ENCODE results near the gene STEAP3. TPM values are rescaled to one million over a fixed set of nuclear protein-coding genes. Genes with fewer than 3 reads are reported as not detected.

STEAP3 gene
- total RNA-seq, 1 experiment from 2014 or later, result 24.0 TPM

- TF ChIP-seq AR (CRISPR knock-in tag; IDR thresholded peaks at IDR 0.05) (no peak), SP1 (CRISPR knock-in tag; conservative IDR thresholded peaks at IDR 0.05) (no peak), CBFB (CRISPR knock-in tag; IDR thresholded peaks at IDR 0.05; ENCODE audit: low read depth) (no peak)
Observed at GRCh38 chr2:119253114-119253702, 29.6 kb downstream of the STEAP3 start (continued).

- no peak overlapping the region for H3K4me3 Mint-ChIP-seq
- ATAC-seq, result no peak
- peaks cover 24% of the 10 kb centered on the region for H3K36me3 Mint-ChIP-seq
- TF ChIP-seq ZMAT4 (CRISPR knock-in tag; IDR thresholded peaks at IDR 0.05) (no peak), HMGXB4 (CRISPR knock-in tag; IDR thresholded peaks at IDR 0.05) (no peak), SMAD3 (CRISPR knock-in tag; IDR thresholded peaks at IDR 0.05; ENCODE audit: borderline replicate concordance) (no peak), ZNF232 (CRISPR knock-in tag; IDR thresholded peaks at IDR 0.05) (no peak), MLX (CRISPR knock-in tag; IDR thresholded peaks at IDR 0.05) (no peak), CBFB (CRISPR knock-in tag; IDR thresholded peaks at IDR 0.05; ENCODE audit: low read depth) (no peak), ZNF281 (CRISPR knock-in tag; IDR thresholded peaks at IDR 0.05) (no peak), ARID4B (CRISPR knock-in tag; IDR thresholded peaks at IDR 0.05; ENCODE audit: borderline replicate concordance) (no peak), NFATC4 (CRISPR knock-in tag; IDR thresholded peaks at IDR 0.05) (no peak), ZNF317 (CRISPR knock-in tag; IDR thresholded peaks at IDR 0.05; ENCODE audit: borderline replicate concordance, low read depth) (no peak), E2F1 (CRISPR knock-in tag; IDR thresholded peaks at IDR 0.05) (no peak), FOXP4 (CRISPR knock-in tag; IDR thresholded peaks at IDR 0.05) (no peak), ATF1 (CRISPR knock-in tag; IDR thresholded peaks at IDR 0.05) (no peak)
- no peaks in the 10 kb centered on the region for H3K9me3 Mint-ChIP-seq
- no peak for DNase-seq (ENCODE audit: low spot score)
- H3K4me1 Mint-ChIP-seq, result peaks cover 44% of the 10 kb centered on the region
- no peak overlapping the region for H3K27ac Mint-ChIP-seq
- ChIA-PET CTCF (interaction anchor here (1.5 kb wide), 1 partner anchor 13 kb away, joined by 4 read pairs; no protein-coding TSS in a partner anchor), POLR2A (no interaction called here)
- H3K27me3 Mint-ChIP-seq (ENCODE audit: low read depth), result no peaks in the 10 kb centered on the region
Observed at GRCh38 chr2:119253760-119254600, 30.3 kb downstream of the STEAP3 start.
